SH-SY5Y (cell line): ENCODE data around the gene NUP160.

Experiments used
- GATA2 ChIP-seq: IDR thresholded peaks from 2 replicates; pipeline ENCODE4 v1.6.1; 2011; ENCODE audit warnings: mild to moderate bottlenecking, low read depth, low read length
- GATA3 ChIP-seq: IDR thresholded peaks from 2 replicates; pipeline ENCODE4 v1.6.1; 2011; ENCODE audit warnings: low read depth, mild to moderate bottlenecking, low read length, moderate library complexity

The NUP160 gene

GRCh38 chr11:47778878-47779483, 69.2 kb downstream of the NUP160 start:
- TF ChIP-seq GATA3 = no peak
- no peak for TF ChIP-seq GATA2

- TF ChIP-seq GATA3 (no peak), GATA2 (no peak)
Observed at GRCh38 chr11:47775240-47775869, 72.8 kb downstream of the NUP160 start.

GRCh38 chr11:47773882-47774281, 74.3 kb downstream of the NUP160 start:
- TF ChIP-seq GATA2 = no peak

GRCh38 chr11:47768101-47768612, 80.0 kb downstream of the NUP160 start:
- TF ChIP-seq GATA3 = no peak

GRCh38 chr11:47766509-47767227, 81.5 kb downstream of the NUP160 start:
- TF ChIP-seq GATA3 = no peak
- no peak for TF ChIP-seq GATA2

- TF ChIP-seq GATA3 (no peak), GATA2 (no peak)
Observed at GRCh38 chr11:47765086-47765485, 83.1 kb downstream of the NUP160 start.

- TF ChIP-seq GATA3 = no peak
- TF ChIP-seq GATA2 = no peak
Observed at GRCh38 chr11:47756208-47756607, 91.9 kb downstream of the NUP160 start.

GRCh38 chr11:47750725-47751124, 97.4 kb downstream of the NUP160 start:
- TF ChIP-seq GATA2 (no peak), GATA3 (no peak)

- TF ChIP-seq GATA3 = no peak
- no peak for TF ChIP-seq GATA2
Observed at GRCh38 chr11:47732271-47732670, 115.9 kb downstream of the NUP160 start.

- TF ChIP-seq GATA3 = no peak
- TF ChIP-seq GATA2 = no peak
Observed at GRCh38 chr11:47731475-47731874, 116.7 kb downstream of the NUP160 start.
